ENCODE measurements around the gene GPT2.
A peak's percentile ranks its signal among the peaks of the same experiment; 100 is the strongest.

The GPT2 gene

GRCh38 chr16:46972429-46973206 is 88.5 kb downstream of the GPT2 start:
- no peak for DNase-seq

- DNase-seq: peak; percentile 54
These were observed 89.2 kb downstream of the GPT2 start, which contains the start of gene DNAJA2 for GRCh38 chr16:46973207-46973995. TSS of gene DNAJA2 (minus strand) at chr16:46973674. CDS start at chr16:46973572, 102 bp downstream.

GRCh38 chr16:46973996-46974324 is 89.8 kb downstream of the GPT2 start:
- DNase-seq: no peak

GRCh38 chr16:46974352-46974751 is 90.2 kb downstream of the GPT2 start:
- DNase-seq: no peak

- DNase-seq: no peak
These were observed 91.0 kb downstream of the GPT2 start for GRCh38 chr16:46975165-46975564.

- no peak for DNase-seq
These were observed 91.8 kb downstream of the GPT2 start for GRCh38 chr16:46975908-46976470.

- no peak for DNase-seq
These were observed 92.4 kb downstream of the GPT2 start for GRCh38 chr16:46976550-46976949.

All from NCI-H1436 treated with DMSO at 0.1 percent for 48 hours (cell line).